Mesendoderm (in vitro differentiated cells): ENCODE results near the gene SLC6A7.

Experiments used
- DNase-seq: peaks from one replicate; pipeline ENCODE4 v3.0.0; 2013
- H2AK5ac ChIP-seq: 2 replicates; pipeline ENCODE4 v1.6.1; 2013; ENCODE audit warnings: low read length, inconsistent platforms
- H2BK120ac ChIP-seq: 2 replicates; pipeline ENCODE4 v1.6.1; 2013; ENCODE audit warnings: low read depth, mild to moderate bottlenecking, low read length, moderate library complexity, mixed read lengths
- H2BK15ac ChIP-seq: replicated peaks from 2 replicates; pipeline ENCODE4 v1.6.1; 2013; ENCODE audit warnings: low read depth, mild to moderate bottlenecking, moderate library complexity
- H2BK5ac ChIP-seq: 2 replicates; pipeline ENCODE4 v1.6.1; 2013; ENCODE audit warnings: low read length, inconsistent platforms
- H3K18ac ChIP-seq: 2 replicates; pipeline ENCODE4 v1.6.1; 2013; ENCODE audit warnings: mild to moderate bottlenecking, low read length, mixed read lengths
- H3K23ac ChIP-seq: one replicate; pipeline ENCODE4 v1.6.1; 2013; ENCODE audit warnings: low read length
- H3K27ac ChIP-seq: 2 replicates; pipeline ENCODE4 v1.5.1; 2013; ENCODE audit warnings: low read depth, mild to moderate bottlenecking, inconsistent platforms, low read length, moderate library complexity
- H3K27me3 ChIP-seq: 2 replicates; pipeline ENCODE4 v1.6.1; 2013; ENCODE audit warnings: low read length, control low read depth, mild to moderate bottlenecking, inconsistent platforms; ENCODE audit not compliant: insufficient read depth, poor library complexity
- H3K36me3 ChIP-seq: 2 replicates; pipeline ENCODE4 v1.6.1; 2013; ENCODE audit warnings: low read length, inconsistent platforms; ENCODE audit not compliant: control insufficient read depth, insufficient read depth
- H3K4ac ChIP-seq: one replicate; pipeline ENCODE4 v1.6.1; 2013; ENCODE audit warnings: low read depth, mild to moderate bottlenecking, low read length, moderate library complexity
- H3K4me1 ChIP-seq: 2 replicates; pipeline ENCODE4 v1.6.1; 2013; ENCODE audit warnings: low read depth, low read length, inconsistent platforms; ENCODE audit not compliant: control insufficient read depth
- H3K4me2 ChIP-seq: 2 replicates; pipeline ENCODE4 v1.6.1; 2013; ENCODE audit warnings: low read length
- H3K4me3 ChIP-seq: 2 replicates; pipeline ENCODE4 v1.5.1; 2013; ENCODE audit warnings: mild to moderate bottlenecking, low read length
- H3K56ac ChIP-seq: one replicate; pipeline ENCODE4 v1.6.1; 2013; ENCODE audit warnings: low read length
- H3K79me1 ChIP-seq: 2 replicates; pipeline ENCODE4 v1.6.1; 2013; ENCODE audit warnings: low read length, inconsistent platforms
- H3K79me2 ChIP-seq: 2 replicates; pipeline ENCODE4 v1.6.1; 2013; ENCODE audit warnings: mild to moderate bottlenecking, low read length; ENCODE audit not compliant: control insufficient read depth, insufficient read depth
- H3K9ac ChIP-seq: 2 replicates; pipeline ENCODE4 v1.6.1; 2013; ENCODE audit warnings: low read length, inconsistent platforms
- H4K5ac ChIP-seq: one replicate; pipeline ENCODE4 v1.6.1; 2013; ENCODE audit warnings: low read length
- H4K8ac ChIP-seq: one replicate; pipeline ENCODE4 v1.6.1; 2013; ENCODE audit warnings: low read depth, mild to moderate bottlenecking, control low read depth, low read length, moderate library complexity
- WGBS: extraction: QIAGEN DNeasy Blood & Tissue Kit; methylation state at CpG from one replicate; pipeline ENCODE4 v1.1.7; 2013; ENCODE audit warnings: low lambda C conversion rate, missing lambda C conversion rate; ENCODE audit not compliant: insufficient coverage; ENCODE audit errors: extremely low coverage; 5-methylcytosine and 5-hydroxymethylcytosine counted together

SLC6A7 gene

GRCh38 chr5:150157168-150157567, 32.7 kb upstream of the SLC6A7 start:
- Histone ChIP-seq H3K9ac (no peak overlapping the region), H2BK15ac (no peak overlapping the region), H3K4me3 (no peak overlapping the region), H3K56ac (no peak overlapping the region), H3K4ac (no peak overlapping the region), H3K79me2 (no peaks in the 10 kb centered on the region), H2AK5ac (no peak overlapping the region), H2BK120ac (no peak overlapping the region), H4K8ac (no peak overlapping the region), H4K5ac (no peak overlapping the region), H3K23ac (no peak overlapping the region), H3K27me3 (no peaks in the 10 kb centered on the region), H2BK5ac (no peak overlapping the region), H3K36me3 (no peaks in the 10 kb centered on the region), H3K79me1 (no peaks in the 10 kb centered on the region), H3K4me2 (no peak overlapping the region), H3K4me1 (peaks cover 16% of the 10 kb centered on the region), H3K18ac (no peak overlapping the region), H3K27ac (no peak overlapping the region)
- WGBS: no CpG with 5 or more reads among the region's 3 CpGs
- no peak for DNase-seq

DNA sequence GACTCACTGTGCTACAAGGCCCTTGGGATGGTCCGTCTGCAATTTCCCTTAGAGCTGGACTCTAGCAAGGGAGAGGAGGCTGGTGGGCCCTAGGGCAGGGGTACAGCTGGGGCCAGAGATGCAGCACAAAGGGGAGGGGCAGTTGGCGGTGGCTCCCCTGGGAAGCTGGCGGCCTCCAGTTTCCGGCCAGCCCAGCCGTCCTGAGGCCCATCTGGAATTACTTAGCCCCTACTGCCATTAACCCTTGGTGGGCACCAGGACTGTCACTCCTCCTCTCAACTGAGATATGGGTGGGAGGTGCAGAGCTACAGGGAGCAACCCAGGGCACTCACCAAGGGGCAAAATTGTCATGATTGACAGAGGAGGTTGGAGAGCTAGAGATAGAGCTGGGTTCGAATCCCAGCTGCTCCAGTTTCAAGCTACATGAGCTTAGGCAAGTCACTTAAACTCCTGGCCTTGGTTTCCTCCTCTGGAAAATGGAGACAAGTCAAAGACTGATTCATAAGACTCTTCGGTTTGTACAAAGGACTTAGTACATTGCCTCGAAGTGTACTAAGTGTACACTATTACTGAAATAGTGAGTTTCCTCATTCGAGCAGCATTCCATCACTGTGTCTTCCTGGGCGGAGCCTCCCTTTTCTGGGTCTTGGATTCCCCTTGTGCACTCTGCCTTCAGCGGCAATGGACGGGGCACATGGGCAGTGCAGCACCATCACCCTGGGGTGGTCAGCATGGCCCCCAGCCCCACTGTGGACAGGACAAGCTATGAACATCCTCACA, 31.5 kb upstream of the SLC6A7 start:
- Histone ChIP-seq H3K4me1 (peaks cover 16% of the 10 kb centered on the region), H2AK5ac (no peak overlapping the region), H3K9ac (no peak overlapping the region), H3K56ac (no peak overlapping the region), H3K36me3 (no peaks in the 10 kb centered on the region), H2BK15ac (no peak overlapping the region), H3K27ac (no peak overlapping the region), H3K79me1 (no peaks in the 10 kb centered on the region), H2BK5ac (no peak overlapping the region), H4K8ac (no peak overlapping the region), H3K4ac (no peak overlapping the region), H3K4me2 (no peak overlapping the region), H2BK120ac (no peak overlapping the region), H3K79me2 (no peaks in the 10 kb centered on the region), H3K4me3 (no peak overlapping the region), H4K5ac (no peak overlapping the region), H3K18ac (no peak overlapping the region), H3K23ac (no peak overlapping the region), H3K27me3 (no peaks in the 10 kb centered on the region)
- DNase-seq: no peak
- no CpG with 5 or more reads among the region's 12 CpGs for WGBS

DNA sequence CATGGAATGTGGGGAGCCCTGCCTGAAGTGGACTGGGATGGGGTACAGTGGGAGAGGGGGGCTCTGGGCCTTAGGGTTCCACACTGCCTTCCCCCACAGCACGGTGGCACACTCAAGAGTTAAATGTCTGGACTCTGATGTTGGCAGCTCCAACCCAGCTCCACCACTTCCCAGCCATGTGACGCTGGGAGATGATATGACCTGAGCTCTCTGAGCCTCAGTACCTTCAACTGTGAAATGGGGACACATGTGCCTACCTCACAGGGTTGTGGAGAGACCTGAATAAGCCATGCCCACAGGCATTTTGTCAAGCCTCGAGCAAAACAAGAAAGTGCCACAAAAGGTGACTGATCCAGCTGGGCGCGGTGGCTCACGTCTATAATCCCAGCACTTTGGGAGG, 30.8 kb upstream of the SLC6A7 start:
- DNase-seq: no peak
- Histone ChIP-seq H3K4ac (no peak overlapping the region), H2BK15ac (no peak overlapping the region), H3K4me3 (no peak overlapping the region), H3K4me1 (peaks cover 16% of the 10 kb centered on the region), H3K9ac (no peak overlapping the region), H3K23ac (no peak overlapping the region), H3K18ac (no peak overlapping the region), H3K79me2 (no peaks in the 10 kb centered on the region), H3K4me2 (no peak overlapping the region), H3K36me3 (no peaks in the 10 kb centered on the region), H4K5ac (no peak overlapping the region), H3K56ac (no peak overlapping the region), H3K27me3 (no peaks in the 10 kb centered on the region), H2AK5ac (no peak overlapping the region), H2BK120ac (no peak overlapping the region), H4K8ac (no peak overlapping the region), H3K79me1 (no peaks in the 10 kb centered on the region), H2BK5ac (no peak overlapping the region), H3K27ac (no peak overlapping the region)
- no CpG with 5 or more reads among the region's 6 CpGs for WGBS

DNA sequence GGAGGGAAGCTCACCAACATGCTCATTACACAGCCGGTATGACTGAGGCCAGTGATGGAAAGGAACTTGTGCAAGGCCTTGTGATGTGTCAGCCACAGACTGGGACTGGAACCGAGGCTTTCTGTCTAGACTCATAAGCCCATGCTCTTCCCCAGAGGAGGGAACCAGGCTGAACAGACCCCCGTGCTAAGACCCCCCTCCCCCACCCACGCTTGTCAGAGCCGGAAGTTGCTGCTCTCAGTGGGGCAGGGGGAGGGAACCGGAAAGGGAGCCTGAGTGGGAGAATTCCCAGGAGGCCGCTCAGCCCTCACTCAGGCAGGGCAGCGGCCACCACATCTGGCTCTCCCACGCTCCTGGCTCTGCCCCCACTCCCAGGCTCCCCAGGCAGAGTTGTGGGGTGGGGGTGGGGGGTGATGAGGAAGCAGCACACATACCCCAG, 30.1 kb upstream of the SLC6A7 start:
- Histone ChIP-seq H4K5ac (no peak overlapping the region), H3K23ac (no peak overlapping the region), H3K27me3 (no peaks in the 10 kb centered on the region), H3K4me1 (peaks cover 13% of the 10 kb centered on the region), H3K27ac (no peak overlapping the region), H3K79me1 (no peaks in the 10 kb centered on the region), H3K4me2 (no peak overlapping the region), H4K8ac (no peak overlapping the region), H2BK15ac (no peak overlapping the region), H2AK5ac (peak overlapping the region; percentile 95), H2BK5ac (peak overlapping the region; percentile 74), H3K4me3 (no peak overlapping the region), H3K9ac (peak overlapping the region; percentile 30), H3K4ac (no peak overlapping the region), H3K18ac (no peak overlapping the region), H3K79me2 (no peaks in the 10 kb centered on the region), H2BK120ac (no peak overlapping the region), H3K56ac (peak overlapping the region; percentile 65), H3K36me3 (no peaks in the 10 kb centered on the region)
- DNase-seq: no peak
- WGBS: no CpG with 5 or more reads among the region's 9 CpGs

- H3K18ac ChIP-seq: no peak overlapping the region
- no peak overlapping the region for H3K27ac ChIP-seq
- H3K9ac ChIP-seq: peak overlapping the region; percentile 30
- no peak overlapping the region for H4K5ac ChIP-seq
- no peak overlapping the region for H3K23ac ChIP-seq
- H3K27me3 ChIP-seq: no peaks in the 10 kb centered on the region
- H3K79me1 ChIP-seq: no peaks in the 10 kb centered on the region
- WGBS: no CpG with 5 or more reads among the region's 5 CpGs
- no peak overlapping the region for H3K4me3 ChIP-seq
- DNase-seq: no peak
- peaks cover 7% of the 10 kb centered on the region for H3K4me1 ChIP-seq
- no peak overlapping the region for H2BK120ac ChIP-seq
- no peak overlapping the region for H4K8ac ChIP-seq
- no peaks in the 10 kb centered on the region for H3K36me3 ChIP-seq
- H3K4me2 ChIP-seq: no peak overlapping the region
- peak overlapping the region; percentile 95 for H2AK5ac ChIP-seq
- no peaks in the 10 kb centered on the region for H3K79me2 ChIP-seq
- H2BK5ac ChIP-seq: peak overlapping the region; percentile 74
- no peak overlapping the region for H3K4ac ChIP-seq
- H3K56ac ChIP-seq: peak overlapping the region; percentile 65
- H2BK15ac ChIP-seq: no peak overlapping the region
Measured at GRCh38 chr5:150160448-150161081, 29.3 kb upstream of the SLC6A7 start.
